B cell (primary cell): ENCODE results near the gene HBZ. TPM values are rescaled to one million over a fixed set of nuclear protein-coding genes. Genes with fewer than 3 reads are reported as not detected.

Experiments used
- ATAC-seq: fragments of 200-7000 bp; cut with Tn5 transposase; one replicate; pipeline ENCODE4 v1.10.0; 2021; ENCODE audit warnings: low read depth, mild to moderate bottlenecking, moderate number of reproducible peaks, moderate library complexity
- CTCF ChIA-PET: fragments of 350-600 bp; sonication (Branson Sonifier 250); formaldehyde crosslinking; loops from one replicate; lab custom pipeline; 2021; ENCODE audit warnings: antibody characterized with exemption, inconsistent platforms; lab: Charles Lee
- POLR2A ChIA-PET: fragments of 350-600 bp; sonication (Branson Sonifier 250); formaldehyde crosslinking; loops from one replicate; lab custom pipeline; 2021; ENCODE audit warnings: antibody characterized with exemption; lab: Charles Lee
- DNase-seq: peaks from one replicate; pipeline ENCODE4 v3.0.0; 2013
- H2AFZ ChIP-seq: 2 replicates; pipeline ENCODE4 v1.6.1; 2012; ENCODE audit warnings: mild to moderate bottlenecking, low read depth, low read length; ENCODE audit not compliant: insufficient read depth, poor library complexity, severe bottlenecking
- H3K27ac ChIP-seq, 2 donors: 1 replicate in 1 of 2; 2 replicates in 1 of 2; pipeline ENCODE4 v1.5.1; 2012 to 2013; ENCODE audit warnings: low read length in 2 of 2, mild to moderate bottlenecking in 2 of 2, moderate library complexity in 1 of 2
- H3K27me3 ChIP-seq, 4 experiments: fragments of 200-600 bp in 1 of 4; sonication (generic) in 1 of 4; replicated peaks in 1 of 4; 1 replicate in 2 of 4; 2 replicates in 2 of 4; pipeline versions ENCODE4 v1.6.1 to v1.7.0; 2013 to 2016; ENCODE audit warnings: low read length in 3 of 4, mild to moderate bottlenecking in 2 of 4, mixed read lengths in 1 of 4, moderate library complexity in 1 of 4; ENCODE audit not compliant: insufficient read depth in 4 of 4, control insufficient read depth in 3 of 4; ENCODE audit errors: control extremely low read depth in 1 of 4
- H3K36me3 ChIP-seq, 2 experiments: replicated peaks in 1 of 2; 1 replicate in 1 of 2; 2 replicates in 1 of 2; pipeline versions ENCODE4 v1.6.1 to v1.7.1; 2013; ENCODE audit warnings: low read length in 1 of 2; ENCODE audit not compliant: insufficient read depth in 2 of 2, control insufficient read depth in 1 of 2; ENCODE audit errors: control extremely low read depth in 1 of 2, extremely low read depth in 1 of 2
- H3K4me1 ChIP-seq, 2 donors: fragments of 200-600 bp in 1 of 2; sonication (generic) in 1 of 2; 1 replicate in 1 of 2; 2 replicates in 1 of 2; pipeline versions ENCODE4 v1.5.1 to v1.6.1; 2013 to 2017; ENCODE audit warnings: low read length in 2 of 2; ENCODE audit not compliant: control insufficient read depth in 2 of 2, insufficient read depth in 2 of 2
- H3K4me2 ChIP-seq: replicated peaks from 2 replicates; pipeline ENCODE3; 2012; ENCODE audit warnings: mild to moderate bottlenecking, low read depth, low read length; ENCODE audit not compliant: poor library complexity, severe bottlenecking
- H3K4me3 ChIP-seq, 5 experiments: fragments of 200-600 bp in 1 of 5; sonication (generic) in 1 of 5; 1 replicate in 3 of 5; 2 replicates in 2 of 5; pipeline versions ENCODE4 v1.5.1 to v1.7.0; 2011 to 2016; ENCODE audit warnings: low read length in 4 of 5, mild to moderate bottlenecking in 4 of 5, low read depth in 2 of 5, control low read depth in 1 of 5, moderate library complexity in 1 of 5; ENCODE audit not compliant: insufficient read depth in 1 of 5; ENCODE audit errors: control extremely low read depth in 1 of 5, extremely low read depth in 1 of 5
- H3K79me2 ChIP-seq: fragments of 200-600 bp; sonication (generic); one replicate; pipeline ENCODE4 v1.6.0; 2016; ENCODE audit warnings: low read length; ENCODE audit not compliant: control insufficient read depth, insufficient read depth
- H3K9ac ChIP-seq: fragments of 200-600 bp; sonication (generic); 2 replicates; pipeline ENCODE4 v1.6.1; 2017; ENCODE audit warnings: mild to moderate bottlenecking, low read length, moderate library complexity
- H3K9me3 ChIP-seq, 3 donors: one replicate each; pipeline versions ENCODE4 v1.6.1 to v1.7.1; 2013; ENCODE audit warnings: low read length in 2 of 3; ENCODE audit not compliant: control insufficient read depth in 2 of 3, insufficient read depth in 1 of 3; ENCODE audit errors: control extremely low read depth in 1 of 3
- H4K20me1 ChIP-seq: 2 replicates; pipeline ENCODE4 v1.6.0; 2012; ENCODE audit warnings: mild to moderate bottlenecking, low read length; ENCODE audit not compliant: insufficient read depth, control insufficient read depth, poor library complexity, severe bottlenecking
- H3K27ac Mint-ChIP-seq: one replicate; pipeline ENCODE4 v1.8.0; 2021; ENCODE audit warnings: mixed read lengths
- H3K27me3 Mint-ChIP-seq: one replicate; pipeline ENCODE4 v1.8.0; 2021; ENCODE audit warnings: mixed read lengths
- H3K4me1 Mint-ChIP-seq: one replicate; pipeline ENCODE4 v1.8.0; 2021; ENCODE audit warnings: mixed read lengths
- H3K4me3 Mint-ChIP-seq: one replicate; pipeline ENCODE4 v1.8.0; 2021; ENCODE audit warnings: mixed read lengths
- H3K9me3 Mint-ChIP-seq: one replicate; pipeline ENCODE4 v1.8.0; 2022; ENCODE audit warnings: mixed read lengths; ENCODE audit not compliant: insufficient read depth
- EZH2 ChIP-seq: IDR thresholded peaks from 2 replicates; pipeline ENCODE4 v1.6.1; 2012; ENCODE audit warnings: borderline replicate concordance, low read depth, mild to moderate bottlenecking, moderate library complexity, low read length; ENCODE audit not compliant: insufficient read depth, poor library complexity, severe bottlenecking
- WGBS: methylation state at CpG from one replicate; pipeline ENCODE4 v1.1.5; 2013; ENCODE audit warnings: missing lambda C conversion rate; ENCODE audit not compliant: insufficient coverage; 5-methylcytosine and 5-hydroxymethylcytosine counted together
- intact Hi-C: fragments of 100-400 bp; cut with micrococcal nuclease; formaldehyde crosslinking; loops from one replicate; pipeline ENCODE4 v1.10.0; 2022
- polyA plus RNA-seq: library from polyadenylated mRNA; depleted of rRNA; stranded (reverse); fragments of >200 nt; gene quantifications from 2 replicates; pipeline ENCODE4 v1.2.3, GENCODE V29; 2012
- total RNA-seq, 2 donors: library from RNA; stranded (reverse); fragments of 120-200 nt in 1 of 2; gene quantifications; 1 replicate in 1 of 2; 2 replicates in 1 of 2; pipeline versions ENCODE4 v1.2.3 to v1.2.4, GENCODE V29; 2013 to 2022
- TF ChIP-seq, protein P1 (sequence below): fragments of 200-600 bp; IDR thresholded peaks from one replicate; pipeline ENCODE4 v1.8.0; 2022; ENCODE audit warnings: antibody characterized with exemption, mild to moderate bottlenecking

HBZ gene
- total and polyA plus RNA-seq, 2 donors (not counting 1 experiment from before 2014, with no cell fraction given), result not detected

DNA sequence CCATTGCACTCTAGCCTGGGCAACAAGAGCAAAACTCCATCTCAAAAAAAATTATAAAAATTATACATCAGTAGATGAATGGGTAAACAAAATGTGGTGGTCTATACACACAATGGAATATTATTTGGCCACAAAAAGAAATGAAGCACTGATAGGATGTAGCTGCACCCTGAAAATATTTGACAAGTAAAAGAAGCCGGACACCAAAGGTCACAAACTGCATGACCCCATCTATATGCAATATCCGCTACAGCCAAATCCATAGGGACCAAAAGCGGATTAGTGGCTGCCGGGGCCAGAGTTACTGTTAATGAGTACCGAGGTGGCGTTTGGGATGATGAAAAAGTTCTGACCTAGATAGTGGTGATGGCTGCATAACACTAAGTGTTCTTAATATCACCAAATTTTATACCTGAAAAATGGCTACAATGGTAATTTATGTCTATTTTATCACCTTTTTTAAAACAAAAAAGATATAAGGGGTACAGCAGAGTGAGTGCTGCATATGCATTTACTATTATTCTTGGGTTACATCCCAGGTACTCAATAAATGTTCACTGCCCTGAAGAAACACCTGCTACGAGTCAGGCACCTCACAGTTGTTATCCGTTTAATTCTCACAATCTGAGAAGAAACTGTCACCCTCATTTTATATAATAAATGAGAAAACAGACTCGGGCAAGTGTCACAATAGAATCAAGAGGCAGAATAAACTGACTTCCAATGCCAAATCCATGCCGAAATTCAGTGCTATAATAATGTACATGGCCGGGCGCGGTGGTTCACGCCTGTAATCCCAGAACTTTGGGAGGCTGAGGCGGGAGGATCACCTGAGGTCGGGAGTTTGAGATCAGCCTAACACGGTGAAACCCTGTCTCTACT, 27.0 kb downstream of the HBZ start:
- Histone ChIP-seq H3K79me2 (no peaks in the 10 kb centered on the region), H3K27ac (no peak overlapping the region), H3K4me1 (peaks cover 14 to 22% of the 10 kb centered on the region in 2 donors), H3K4me2 (peak overlapping the region; percentile 94), H3K27me3 (peaks cover 0 to 50% (median 27%) of the 10 kb centered on the region in 4 experiments), H2AFZ (no peak overlapping the region), H3K9ac (no peak overlapping the region), H3K36me3 (no peaks in the 10 kb centered on the region), H3K4me3 (no peak overlapping the region), H3K9me3 (peaks cover 0 to 4% (median 0%) of the 10 kb centered on the region in 3 donors), H4K20me1 (no peaks in the 10 kb centered on the region)
- ChIA-PET POLR2A (interaction anchor here (0.6 kb wide), 1 partner anchor 21 kb away, joined by 5 read pairs; no protein-coding TSS in a partner anchor), CTCF (interaction anchor here (3.9 to 4.1 kb wide), 2 partner anchors 62 to 73 kb away, joined by 21 to 34 read pairs; no protein-coding TSS in a partner anchor)
- Mint-ChIP-seq H3K9me3 (no peaks in the 10 kb centered on the region), H3K4me3 (peak overlapping the region; percentile 41), H3K4me1 (peaks cover 22% of the 10 kb centered on the region), H3K27ac (no peak overlapping the region), H3K27me3 (peaks cover 31% of the 10 kb centered on the region)
- TF ChIP-seq EZH2, result no peak
- TF ChIP-seq, protein P1, sequence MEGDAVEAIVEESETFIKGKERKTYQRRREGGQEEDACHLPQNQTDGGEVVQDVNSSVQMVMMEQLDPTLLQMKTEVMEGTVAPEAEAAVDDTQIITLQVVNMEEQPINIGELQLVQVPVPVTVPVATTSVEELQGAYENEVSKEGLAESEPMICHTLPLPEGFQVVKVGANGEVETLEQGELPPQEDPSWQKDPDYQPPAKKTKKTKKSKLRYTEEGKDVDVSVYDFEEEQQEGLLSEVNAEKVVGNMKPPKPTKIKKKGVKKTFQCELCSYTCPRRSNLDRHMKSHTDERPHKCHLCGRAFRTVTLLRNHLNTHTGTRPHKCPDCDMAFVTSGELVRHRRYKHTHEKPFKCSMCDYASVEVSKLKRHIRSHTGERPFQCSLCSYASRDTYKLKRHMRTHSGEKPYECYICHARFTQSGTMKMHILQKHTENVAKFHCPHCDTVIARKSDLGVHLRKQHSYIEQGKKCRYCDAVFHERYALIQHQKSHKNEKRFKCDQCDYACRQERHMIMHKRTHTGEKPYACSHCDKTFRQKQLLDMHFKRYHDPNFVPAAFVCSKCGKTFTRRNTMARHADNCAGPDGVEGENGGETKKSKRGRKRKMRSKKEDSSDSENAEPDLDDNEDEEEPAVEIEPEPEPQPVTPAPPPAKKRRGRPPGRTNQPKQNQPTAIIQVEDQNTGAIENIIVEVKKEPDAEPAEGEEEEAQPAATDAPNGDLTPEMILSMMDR, result no peak
- 75% methylated on average over 9 of the region's 17 CpGs for WGBS
- DNase-seq (peak; percentile 5), ATAC-seq (no peak)
- intact Hi-C loops, result loop anchor here (2.0 kb wide), 1 partner anchor 41 kb away; the partner anchor contains the start of gene NPRL3
